ENCODE results near the gene ABCG2. TPM values are rescaled to one million over a fixed set of nuclear protein-coding genes. Genes with fewer than 3 reads are reported as not detected.

ABCG2 gene
- polyA plus RNA-seq, 1 experiment, result 0.45 TPM

GRCh38 chr4:88200186-88200585, 41.7 kb upstream of the ABCG2 start:
- Histone ChIP-seq H3K4me3 (ENCODE audit: low read depth, low read length) (no peak overlapping the region), H3K27me3 (ENCODE audit: control insufficient read depth, insufficient read depth, low read length) (no peaks in the 10 kb centered on the region), H3K36me3 (ENCODE audit: control insufficient read depth, insufficient read depth, low read length) (no peaks in the 10 kb centered on the region)
- TF ChIP-seq CTCF (IDR thresholded peaks at IDR 0.05; ENCODE audit: insufficient read depth, low read depth, low read length), result no peak
- POLR2A ChIA-PET, result no interaction called here
- CTCF ChIA-PET, result interaction anchor here (0.9 kb wide), 1 partner anchor 351 kb away, joined by 3 read pairs; no protein-coding TSS in a partner anchor
- no peak for DNase-seq (ENCODE audit: low read depth)

GRCh38 chr4:88196523-88197185, 38.2 kb upstream of the ABCG2 start:
- TF ChIP-seq CTCF (IDR thresholded peaks at IDR 0.05; ENCODE audit: insufficient read depth, low read depth, low read length), result no peak
- H3K36me3 ChIP-seq (ENCODE audit: control insufficient read depth, insufficient read depth, low read length), result no peaks in the 10 kb centered on the region
- DNase-seq (ENCODE audit: low read depth), result no peak
- no peak overlapping the region for H3K4me3 ChIP-seq (ENCODE audit: low read depth, low read length)
- ChIA-PET POLR2A (no interaction called here), CTCF (interaction anchor here (2.5 kb wide), 1 partner anchor 163 kb away, joined by 7 read pairs; no protein-coding TSS in a partner anchor)
- H3K27me3 ChIP-seq (ENCODE audit: control insufficient read depth, insufficient read depth, low read length), result no peaks in the 10 kb centered on the region

- ChIA-PET POLR2A (no interaction called here), CTCF (no interaction called here)
- Histone ChIP-seq H3K36me3 (ENCODE audit: control insufficient read depth, insufficient read depth, low read length) (no peaks in the 10 kb centered on the region), H3K27me3 (ENCODE audit: control insufficient read depth, insufficient read depth, low read length) (no peaks in the 10 kb centered on the region), H3K4me3 (ENCODE audit: low read depth, low read length) (no peak overlapping the region)
- no peak for DNase-seq (ENCODE audit: low read depth)
- TF ChIP-seq CTCF (IDR thresholded peaks at IDR 0.05; ENCODE audit: insufficient read depth, low read depth, low read length), result no peak
Observed at GRCh38 chr4:88196013-88196365, 37.5 kb upstream of the ABCG2 start.

GRCh38 chr4:88195328-88196012, 37.0 kb upstream of the ABCG2 start:
- POLR2A ChIA-PET, result no interaction called here

More at GRCh38 chr4:88195328-88196012, 37.0 kb upstream of the ABCG2 start:
- CTCF ChIA-PET, result interaction anchor here (1.4 kb wide), 1 partner anchor 16 kb away, joined by 5 read pairs; no protein-coding TSS in a partner anchor
- Histone ChIP-seq H3K4me3 (ENCODE audit: low read depth, low read length) (no peak overlapping the region), H3K27me3 (ENCODE audit: control insufficient read depth, insufficient read depth, low read length) (no peaks in the 10 kb centered on the region), H3K36me3 (ENCODE audit: control insufficient read depth, insufficient read depth, low read length) (no peaks in the 10 kb centered on the region)
- no peak for TF ChIP-seq CTCF (IDR thresholded peaks at IDR 0.05; ENCODE audit: insufficient read depth, low read depth, low read length)
- no peak for DNase-seq (ENCODE audit: low read depth)

All from BJ (cell line).